ENCODE results near the gene VSIG10L.

Gene VSIG10L

GRCh38 chr19:51365965-51366388 lies 24.0 kb upstream of the VSIG10L start, which contains the start of gene ETFB:
Gene ETFB (minus strand): TSS chr19:51366388. CDS start chr19:51366326, 62 bp downstream.
- DNase-seq (ENCODE audit: low spot score) = no peak

GRCh38 chr19:51365211-51365964 lies 23.4 kb upstream of the VSIG10L start:
- no peak for DNase-seq (ENCODE audit: low spot score)

GRCh38 chr19:51364200-51365106 lies 22.5 kb upstream of the VSIG10L start:
- no peak for DNase-seq (ENCODE audit: low spot score)

GRCh38 chr19:51361239-51361638 lies 19.3 kb upstream of the VSIG10L start:
- no peak for DNase-seq (ENCODE audit: low spot score)

- no peak for DNase-seq (ENCODE audit: low spot score)
Observed at GRCh38 chr19:51359294-51359693, 17.4 kb upstream of the VSIG10L start.

- DNase-seq (ENCODE audit: low spot score) = no peak
Observed at GRCh38 chr19:51357952-51358351, 16.0 kb upstream of the VSIG10L start.

GRCh38 chr19:51356159-51356801 lies 14.3 kb upstream of the VSIG10L start:
- no peak for DNase-seq (ENCODE audit: low spot score)

- peak; percentile 63 for DNase-seq (ENCODE audit: low spot score)
Observed at GRCh38 chr19:51354742-51355148, 12.8 kb upstream of the VSIG10L start.

GRCh38 chr19:51354103-51354741 lies 12.3 kb upstream of the VSIG10L start:
- peak; percentile 33 for DNase-seq (ENCODE audit: low spot score)

- DNase-seq (ENCODE audit: low spot score) = no peak
Observed at GRCh38 chr19:51352783-51353360, 10.9 kb upstream of the VSIG10L start.

GRCh38 chr19:51351266-51351990 lies 9.5 kb upstream of the VSIG10L start:
- DNase-seq (ENCODE audit: low spot score) = no peak

- no peak for DNase-seq (ENCODE audit: low spot score)
Observed at GRCh38 chr19:51347209-51347928, 5.4 kb upstream of the VSIG10L start.

- no peak for DNase-seq (ENCODE audit: low spot score)
Observed at GRCh38 chr19:51346742-51347141, 4.8 kb upstream of the VSIG10L start.

- no peak for DNase-seq (ENCODE audit: low spot score)
Observed at GRCh38 chr19:51345076-51345620, 3.2 kb upstream of the VSIG10L start.

- DNase-seq (ENCODE audit: low spot score) = no peak
Observed at GRCh38 chr19:51342631-51343569, 961 bp upstream of the VSIG10L start.

- DNase-seq (ENCODE audit: low spot score) = no peak
Observed at GRCh38 chr19:51341066-51341465, 873 bp downstream of the VSIG10L start.

- peak; percentile 86 for DNase-seq (ENCODE audit: low spot score)
Observed at GRCh38 chr19:51339687-51340656, 2.0 kb downstream of the VSIG10L start.
